HG02981 (cell line): ENCODE measurements around the gene TBC1D7.
"Not testable (repeated sequence)": the region's sequence is repeated elsewhere in the genome, so short reads cannot be mapped to it uniquely, and the experiment has no call there.

Source experiments
- ATAC-seq: cut with Tn5 transposase; IDR thresholded peaks from one replicate; pipeline ENCODE4 v1.9.1; 2021; ENCODE audit warnings: mild to moderate bottlenecking, moderate library complexity; ENCODE audit not compliant: unreplicated experiment

Gene TBC1D7

DNA sequence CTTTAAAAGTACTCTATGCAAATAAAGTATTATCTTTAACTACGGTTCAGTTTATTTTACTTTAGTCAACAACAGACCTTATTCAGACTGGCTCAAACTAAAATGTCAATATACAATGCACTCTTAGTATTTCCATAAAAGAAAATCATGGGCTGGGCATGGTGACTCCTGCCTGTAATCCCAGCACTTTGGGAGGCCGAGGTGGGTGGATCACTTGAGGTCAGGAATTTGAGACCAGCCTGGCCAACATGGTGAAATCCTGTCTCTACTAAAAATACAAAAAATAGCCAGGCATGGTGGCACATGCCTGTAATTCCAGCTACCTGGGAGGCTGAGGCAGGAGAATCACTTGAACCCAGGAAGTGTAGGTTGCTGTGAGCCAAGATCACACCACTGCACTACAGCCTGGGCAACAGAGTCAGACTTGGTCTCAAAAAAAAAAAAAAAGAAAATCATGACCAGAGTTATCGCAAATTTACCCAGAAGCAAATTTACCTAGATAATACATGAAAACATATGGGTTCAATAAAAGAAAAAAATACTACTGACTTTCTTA lies 2.2 kb downstream of the TBC1D7 start:
- not testable (repeated sequence) for ATAC-seq

- ATAC-seq: no peak
Observed at GRCh38 chr6:13319891-13320564, 8.3 kb downstream of the TBC1D7 start.

DNA sequence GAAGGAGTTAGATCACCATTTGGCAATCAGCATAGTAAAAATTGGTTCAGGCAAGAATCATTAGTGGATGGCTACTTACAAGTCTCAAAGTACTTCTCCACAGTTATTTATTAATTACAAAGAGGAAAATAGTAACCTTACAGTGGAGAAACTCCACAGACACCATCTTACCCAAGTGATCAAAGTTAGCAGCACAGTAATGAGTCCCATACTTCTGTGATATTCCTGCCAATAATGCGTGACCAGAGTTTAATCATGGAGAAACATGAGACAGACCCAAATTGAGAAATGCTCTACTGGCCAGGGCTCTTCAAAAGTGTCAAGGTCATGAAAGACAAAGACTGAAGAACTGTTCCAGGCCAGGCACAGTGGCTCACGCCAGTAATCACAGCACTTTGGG lies 9.5 kb downstream of the TBC1D7 start:
- ATAC-seq: no peak

GRCh38 chr6:13315896-13316295 lies 12.4 kb downstream of the TBC1D7 start:
- ATAC-seq: no peak

GRCh38 chr6:13314806-13315205 lies 13.5 kb downstream of the TBC1D7 start:
- ATAC-seq: no peak

GRCh38 chr6:13311155-13311554 lies 17.2 kb downstream of the TBC1D7 start:
- no peak for ATAC-seq

DNA sequence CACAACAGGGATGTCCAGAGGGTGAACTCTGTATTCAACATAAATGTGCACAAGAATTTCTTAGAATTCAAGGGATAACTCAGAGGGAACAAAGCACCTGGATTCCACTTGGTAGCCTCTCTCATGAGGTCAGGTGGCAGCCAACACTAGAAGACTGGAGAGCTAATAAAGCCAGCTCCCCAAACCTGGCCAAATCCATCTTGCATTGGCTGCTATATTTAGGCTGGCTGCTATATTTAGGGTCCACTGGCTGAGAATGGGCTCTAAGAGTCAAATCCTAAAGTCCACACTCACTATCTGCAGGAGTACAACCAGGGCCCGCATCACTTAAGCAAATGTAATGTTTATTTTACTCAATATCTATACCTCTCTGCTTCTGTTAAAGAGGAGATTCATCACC lies 20.0 kb downstream of the TBC1D7 start:
- ATAC-seq: no peak

DNA sequence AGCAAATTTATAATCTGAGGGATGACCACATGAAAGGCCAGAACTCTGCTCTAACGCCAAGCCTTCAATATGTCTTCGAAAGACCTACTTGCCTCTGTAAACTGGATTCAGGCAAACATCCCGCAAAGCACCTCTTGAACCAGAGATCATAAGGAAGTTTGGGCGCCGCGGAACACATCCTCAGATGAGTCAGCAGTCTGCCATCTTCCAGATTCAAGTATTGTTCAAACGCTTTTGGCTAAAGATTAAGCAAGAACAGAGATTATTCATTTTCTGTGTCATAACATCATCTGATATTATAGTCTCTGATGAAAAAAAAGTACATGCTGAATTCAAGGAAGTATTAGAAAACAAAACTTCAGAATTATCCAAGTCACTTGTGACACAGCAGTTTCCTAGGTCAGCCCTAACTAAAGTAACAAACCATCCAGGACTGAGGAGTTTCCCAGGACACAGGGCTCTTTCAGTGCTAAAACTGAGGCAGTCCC lies 20.8 kb downstream of the TBC1D7 start:
- no peak for ATAC-seq

- ATAC-seq: no peak
Observed at GRCh38 chr6:13305791-13306190, 22.5 kb downstream of the TBC1D7 start.

- no peak for ATAC-seq
Observed at GRCh38 chr6:13305288-13305687, 23.0 kb downstream of the TBC1D7 start.

DNA sequence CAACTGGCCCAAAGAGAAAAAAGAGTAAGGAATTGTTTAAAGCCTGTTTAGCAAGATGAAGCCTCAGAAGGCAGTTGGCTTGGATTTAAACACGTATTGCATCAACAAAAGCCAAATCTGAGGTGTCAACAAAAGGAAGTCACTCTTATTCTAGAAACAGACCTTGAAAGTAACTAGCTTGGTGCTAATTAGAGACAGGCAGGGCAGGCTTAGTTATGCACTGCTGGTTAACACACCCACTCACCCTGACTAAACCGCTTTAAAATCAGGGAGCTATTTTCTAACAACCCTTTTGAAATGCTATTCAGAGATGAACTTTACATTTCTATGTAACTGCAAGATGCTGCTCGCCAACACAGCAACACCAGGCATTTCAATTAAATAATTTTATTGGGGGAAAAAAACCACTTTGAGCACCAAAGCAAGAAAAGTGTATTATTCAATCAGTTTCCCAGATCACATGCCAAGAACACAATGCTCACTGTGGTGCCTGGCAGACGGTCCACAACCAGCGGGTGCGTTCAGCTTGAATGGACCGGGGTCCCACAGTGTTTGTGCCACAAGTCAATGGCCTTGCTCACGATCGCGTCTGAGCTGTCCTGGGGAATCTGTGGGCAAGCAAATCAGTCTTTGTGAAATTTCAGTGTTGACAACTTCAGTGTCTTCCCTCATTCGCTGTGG lies 23.6 kb downstream of the TBC1D7 start:
- ATAC-seq: no peak

GRCh38 chr6:13304101-13304500 lies 24.2 kb downstream of the TBC1D7 start:
- ATAC-seq: no peak

DNA sequence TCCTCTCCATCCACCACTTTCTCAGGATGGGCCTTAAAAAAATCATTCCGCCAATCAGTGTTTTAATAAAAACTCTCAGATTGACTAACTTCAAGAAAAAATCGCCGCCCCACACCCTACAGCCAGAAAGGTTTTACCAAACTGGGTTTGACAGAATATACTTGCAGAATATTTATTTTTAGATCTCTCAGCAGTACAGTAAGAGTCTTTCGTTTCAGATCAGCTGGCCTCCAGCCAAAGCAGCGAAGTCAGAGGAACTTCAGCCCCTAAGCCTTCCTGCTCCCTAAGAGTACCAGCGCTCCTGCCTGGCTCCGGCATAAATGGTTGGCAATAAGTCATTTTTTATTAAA lies 24.7 kb downstream of the TBC1D7 start:
- ATAC-seq: peak; percentile 33

DNA sequence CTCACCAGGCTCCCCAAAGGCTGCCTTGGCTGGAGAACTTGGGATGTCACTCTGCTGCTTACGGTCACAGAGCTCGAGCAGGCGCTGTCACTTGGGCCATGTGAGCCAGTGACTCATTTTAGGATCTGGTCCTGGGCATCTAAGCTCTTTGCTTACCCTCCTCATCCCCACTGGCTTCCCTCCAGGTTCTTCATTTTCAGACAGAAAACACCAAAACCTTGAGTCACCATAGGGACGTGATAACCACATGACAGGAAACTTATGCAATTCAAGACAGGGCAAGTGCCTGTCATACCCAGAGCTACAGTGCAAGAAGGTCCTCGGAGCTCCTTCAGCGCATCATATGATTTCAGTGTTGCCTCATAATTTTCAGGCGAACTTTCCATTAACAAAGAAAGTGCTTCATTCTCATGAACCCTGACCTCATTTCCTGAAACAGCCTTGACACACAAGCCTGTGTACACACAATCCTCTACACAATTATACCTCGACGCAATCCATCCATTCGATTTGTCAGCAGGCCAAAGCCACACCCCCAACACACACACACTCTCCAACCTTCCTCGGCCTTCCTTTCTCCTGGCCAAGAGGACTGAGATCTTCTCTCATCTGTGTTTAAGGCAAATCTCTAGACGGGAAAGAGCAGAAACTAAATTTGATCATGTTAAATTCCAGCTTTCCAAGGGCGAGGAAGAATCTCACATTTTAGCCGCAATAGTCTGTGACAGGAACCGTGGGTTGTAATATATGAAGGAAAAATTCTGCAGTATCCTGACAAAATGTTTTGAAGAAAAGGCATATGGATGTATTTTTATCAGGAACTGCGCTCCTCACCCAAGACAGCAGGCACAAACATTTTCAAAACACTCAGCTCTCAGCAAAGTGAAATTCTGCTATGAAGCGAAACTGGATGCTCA lies 25.3 kb downstream of the TBC1D7 start:
- peak; percentile 77 for ATAC-seq

- no peak for ATAC-seq
Observed at GRCh38 chr6:13302291-13302690, 26.0 kb downstream of the TBC1D7 start.

DNA sequence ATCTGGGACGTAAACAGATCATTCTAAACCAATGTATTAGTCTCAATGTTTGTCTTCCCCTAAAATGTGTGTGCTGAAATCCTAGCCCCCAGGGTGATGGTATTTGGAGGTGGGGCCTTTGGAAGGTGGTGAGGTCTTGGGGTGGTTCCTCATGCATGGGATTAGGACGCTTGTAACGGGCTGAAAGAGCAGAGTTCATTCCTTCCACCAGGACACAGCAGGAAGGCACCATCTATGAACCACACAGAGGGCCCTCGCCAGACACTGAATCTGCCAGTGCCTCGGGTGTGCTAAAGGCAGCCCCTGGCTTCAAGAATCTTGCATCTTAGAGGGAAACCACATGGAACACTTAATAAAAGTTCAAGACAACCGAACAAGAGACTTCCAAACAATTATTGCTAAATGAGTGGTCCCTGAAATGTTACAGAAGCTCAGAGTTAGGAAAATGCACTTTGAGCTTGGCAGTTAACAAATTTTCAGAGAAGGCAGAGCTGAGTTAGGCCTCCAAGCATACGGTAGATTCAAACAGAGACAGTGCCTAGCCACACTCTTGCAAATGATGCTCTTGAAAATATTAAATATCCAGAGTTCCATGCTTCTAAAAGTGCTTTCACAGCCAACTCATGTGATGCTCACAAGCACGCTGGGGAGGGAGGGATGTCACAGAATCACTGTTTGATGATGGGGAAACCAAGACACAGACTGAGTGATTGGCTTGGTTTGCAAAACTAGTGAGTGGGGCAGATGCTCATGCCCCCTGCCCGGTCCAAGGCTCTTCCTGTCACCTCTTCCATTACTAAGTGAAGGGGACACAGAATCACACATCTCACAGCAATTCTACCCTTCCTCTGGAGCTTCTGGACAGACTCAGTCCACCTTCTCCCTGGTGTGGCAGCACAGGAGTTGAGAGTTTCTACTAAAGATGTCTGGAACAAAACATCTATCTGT lies 27.4 kb downstream of the TBC1D7 start:
- no peak for ATAC-seq

GRCh38 chr6:13299918-13300317 lies 28.4 kb downstream of the TBC1D7 start:
- no peak for ATAC-seq

DNA sequence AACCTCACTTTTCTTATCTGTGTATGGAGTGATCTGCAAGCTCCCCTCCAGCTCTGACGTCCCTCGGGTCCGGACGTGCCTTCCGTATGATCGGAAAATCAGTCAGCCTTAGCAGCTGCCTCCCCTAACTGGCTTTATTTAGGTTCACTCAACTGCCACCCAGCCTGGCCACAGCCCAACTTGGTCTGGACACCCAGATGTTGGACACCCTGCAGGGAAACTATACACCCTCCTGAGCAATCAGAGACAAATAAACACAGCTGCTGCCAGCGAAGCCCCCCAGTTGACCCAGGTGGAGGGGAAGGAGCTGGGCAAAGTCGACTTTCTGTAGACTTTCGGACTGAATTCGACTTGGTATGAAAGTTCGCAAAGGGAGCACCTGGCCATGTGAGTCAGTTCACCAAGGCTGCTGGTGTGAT lies 28.9 kb downstream of the TBC1D7 start:
- ATAC-seq: no peak

DNA sequence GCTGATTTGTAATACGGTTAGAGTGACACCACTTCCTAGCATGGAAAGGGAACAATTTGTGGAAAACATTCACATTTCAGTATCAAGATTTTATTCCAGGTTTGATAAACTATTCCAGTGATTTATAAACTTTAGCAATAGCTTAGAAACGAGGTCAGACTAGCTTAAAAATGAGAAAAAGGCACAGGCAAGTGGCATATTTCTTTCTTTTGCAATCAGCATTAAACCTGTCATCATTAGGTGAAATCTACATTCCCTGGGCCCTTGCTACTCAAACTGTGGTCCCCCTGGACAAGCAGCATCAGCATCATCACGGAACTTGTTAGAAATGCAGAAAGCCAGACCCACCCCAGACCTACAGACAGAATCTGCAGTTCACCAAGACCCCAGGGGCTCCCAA lies 29.9 kb downstream of the TBC1D7 start:
- no peak for ATAC-seq

- ATAC-seq: no peak
Observed at GRCh38 chr6:13297391-13297790, 30.9 kb downstream of the TBC1D7 start.
